Epidermal melanocyte (primary cell): Measurements from ENCODE around the gene TBC1D22A.
A peak's percentile ranks its signal among the peaks of the same experiment; 100 is the strongest.

Experiments used
- DNase-seq: peaks from one replicate; pipeline ENCODE4 v3.0.0; 2011; ENCODE audit warnings: low spot score; ENCODE audit not compliant: insufficient read length

Gene TBC1D22A

GRCh38 chr22:46857142-46857884 is 94.9 kb downstream of the TBC1D22A start:
- no peak for DNase-seq

GRCh38 chr22:46857885-46858143 is 95.4 kb downstream of the TBC1D22A start:
- DNase-seq, result no peak

DNA sequence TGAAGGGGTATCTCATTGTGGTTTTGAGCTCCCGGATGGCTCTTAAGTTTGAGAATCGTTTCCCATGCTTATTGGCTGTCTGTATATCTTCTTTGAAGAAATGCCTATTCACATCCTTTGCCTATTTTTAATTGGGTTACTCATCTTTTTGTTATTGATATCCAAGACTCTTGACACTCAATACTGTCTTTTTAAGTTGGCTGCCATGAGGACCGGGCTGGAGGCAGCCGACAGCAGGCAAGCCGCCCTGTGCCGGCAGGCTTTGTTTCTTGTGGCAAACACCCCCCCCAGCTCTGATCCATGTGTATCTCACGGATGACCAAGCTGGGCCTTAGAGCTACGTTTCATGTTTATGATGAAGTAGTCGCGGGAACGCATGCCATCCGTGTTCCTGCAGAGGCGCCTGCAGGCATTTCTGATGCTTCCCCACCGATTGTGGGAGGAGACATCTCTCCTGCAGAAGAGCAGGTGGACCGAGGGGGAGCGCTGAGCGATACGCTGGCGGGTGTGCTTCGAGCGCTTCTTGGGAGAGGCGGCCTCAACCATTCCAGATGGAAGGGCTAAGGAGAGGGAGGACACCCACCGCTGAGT is 95.8 kb downstream of the TBC1D22A start:
- no peak for DNase-seq

- no peak for DNase-seq
Observed at GRCh38 chr22:46860562-46860961, 98.1 kb downstream of the TBC1D22A start.

DNA sequence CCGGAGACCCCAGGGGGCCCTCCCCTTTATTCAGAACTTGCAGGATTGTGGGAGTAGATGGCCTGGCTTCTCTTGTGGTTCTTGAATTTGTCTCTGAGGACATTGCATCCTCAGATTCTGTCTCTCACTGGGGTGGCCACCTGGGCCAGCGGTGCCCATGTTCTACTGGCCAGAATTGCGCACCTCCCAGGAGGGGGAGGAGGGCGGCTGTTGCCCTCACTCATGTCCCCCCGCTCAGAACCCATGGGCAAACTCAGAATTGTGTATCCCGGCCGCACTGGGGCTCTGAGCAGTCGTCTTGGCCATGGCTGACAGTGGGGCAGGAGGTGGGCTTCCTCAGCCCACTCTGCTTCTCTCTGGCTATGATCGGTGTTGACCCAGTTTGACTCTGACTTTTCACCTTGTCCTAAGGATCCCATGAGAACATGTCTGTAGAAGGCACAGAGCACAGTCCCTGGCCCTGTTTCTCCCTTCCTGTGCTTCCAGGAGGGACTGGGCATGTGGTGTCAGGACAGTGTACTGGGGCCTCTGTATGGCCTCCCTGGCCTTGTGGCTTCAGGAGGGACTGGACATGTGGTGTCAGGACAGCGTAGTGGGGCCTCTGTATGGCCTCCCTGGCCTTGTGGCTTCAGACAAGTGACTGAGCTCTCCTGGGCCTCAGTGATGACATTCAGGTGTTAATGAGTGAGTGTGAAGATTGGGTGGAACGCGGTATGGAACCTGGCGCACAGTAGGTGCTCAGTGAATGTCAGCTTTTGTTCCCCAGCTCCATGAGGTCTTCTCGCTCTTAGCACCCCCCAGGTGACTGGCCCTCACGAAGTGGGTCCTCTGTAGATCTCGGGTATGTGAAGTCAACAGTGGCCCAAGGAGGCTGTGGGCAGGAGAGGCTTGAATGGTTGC is 99.3 kb downstream of the TBC1D22A start:
- DNase-seq, result no peak

DNA sequence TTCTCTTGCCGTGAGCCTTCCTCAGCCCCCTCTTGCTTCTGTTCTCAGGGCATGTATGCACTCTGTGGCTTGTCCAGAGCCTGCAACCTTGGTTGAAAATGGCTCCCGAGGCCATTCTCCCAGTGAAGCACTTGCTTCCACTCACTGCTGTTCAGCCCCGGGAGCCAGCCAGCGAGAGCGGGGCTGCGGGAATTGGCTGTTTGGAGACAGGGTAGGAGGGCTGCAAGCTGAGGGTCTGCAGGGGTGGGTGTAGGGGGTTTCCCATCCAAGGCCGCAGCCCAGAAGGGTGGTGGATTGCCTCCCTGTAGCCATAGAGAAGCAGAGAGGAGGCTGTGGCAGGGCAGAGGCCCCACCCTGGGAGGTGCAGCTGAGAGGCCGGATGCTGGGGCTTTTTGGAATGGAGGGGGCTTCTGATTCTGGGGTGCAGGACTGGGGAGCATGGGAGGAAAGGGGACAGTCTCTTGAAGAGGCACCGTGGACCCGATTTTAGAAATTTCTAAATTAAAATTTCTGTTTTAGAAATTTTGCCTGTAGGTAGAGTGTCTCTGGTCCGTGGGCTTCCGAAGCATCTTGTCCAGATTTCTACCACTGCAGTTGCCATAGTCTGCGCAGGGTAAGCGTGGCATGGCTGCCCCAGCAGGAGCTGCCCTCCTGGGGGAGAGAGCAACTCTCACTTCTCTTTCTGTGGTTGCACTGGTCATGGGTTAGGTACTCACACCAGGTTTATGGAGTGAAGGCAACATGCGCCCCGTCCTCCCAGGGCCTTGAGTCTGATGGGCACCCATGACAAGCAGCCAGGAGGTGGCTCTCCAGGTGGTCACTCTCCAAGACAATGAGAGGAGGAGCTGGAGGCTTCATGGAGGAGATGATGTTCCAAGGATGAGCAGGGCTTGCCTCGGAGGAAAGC is 100.2 kb downstream of the TBC1D22A start:
- no peak for DNase-seq

DNA sequence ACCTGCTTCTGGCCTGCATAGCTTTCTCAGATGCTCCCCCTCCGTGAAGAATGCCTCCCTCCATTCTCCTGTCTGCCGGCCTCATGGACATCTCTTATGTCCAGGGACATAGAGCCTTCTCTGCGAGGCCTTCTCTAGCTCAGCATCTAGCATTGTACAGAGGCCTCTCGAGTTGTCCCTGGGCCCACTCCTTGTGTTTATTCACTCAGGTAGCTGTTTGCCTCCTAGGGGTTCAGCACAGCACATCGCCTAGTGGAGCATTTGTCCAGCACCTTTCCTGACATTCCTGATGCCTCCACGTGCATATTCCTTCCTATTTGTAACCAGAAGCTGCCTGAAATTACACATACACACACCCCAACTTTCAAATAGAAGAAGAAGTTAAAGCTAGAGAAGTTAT is 101.3 kb downstream of the TBC1D22A start:
- DNase-seq, result no peak

DNA sequence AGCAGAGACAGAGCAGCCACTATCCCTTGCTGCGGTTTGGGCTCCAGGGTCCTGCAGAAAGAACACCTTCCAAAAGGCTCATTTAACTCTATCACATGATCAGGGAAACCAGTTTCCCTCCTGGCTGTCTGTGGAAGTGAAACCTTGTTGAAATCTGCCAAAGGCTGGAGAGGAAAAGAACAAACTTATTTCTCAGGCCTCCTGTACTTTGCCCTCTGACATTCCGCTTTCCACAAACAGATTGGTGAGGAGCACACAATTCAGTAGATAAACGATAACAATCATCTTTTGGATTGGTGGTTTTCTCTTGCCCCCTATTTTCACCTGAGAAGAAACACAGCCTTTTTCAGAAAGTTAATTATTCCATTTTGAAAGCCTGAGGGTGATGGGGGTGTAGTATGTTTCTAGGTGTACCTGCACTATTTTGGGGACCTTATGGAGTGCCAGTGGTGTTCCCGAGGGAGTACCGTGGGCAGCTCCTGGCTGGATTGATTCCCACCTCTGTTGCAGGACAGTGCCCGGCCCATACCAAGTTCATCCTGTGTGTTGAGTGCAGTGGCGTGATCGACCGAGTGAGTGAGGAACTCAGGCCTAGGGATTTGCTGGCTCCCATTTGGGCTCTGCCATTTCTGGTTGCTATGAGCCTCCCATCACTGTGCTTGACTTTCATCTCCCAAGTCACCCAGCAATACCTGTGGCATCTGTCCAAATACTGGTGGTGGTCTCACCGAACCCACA is 102.0 kb downstream of the TBC1D22A start:
- no peak for DNase-seq

DNA sequence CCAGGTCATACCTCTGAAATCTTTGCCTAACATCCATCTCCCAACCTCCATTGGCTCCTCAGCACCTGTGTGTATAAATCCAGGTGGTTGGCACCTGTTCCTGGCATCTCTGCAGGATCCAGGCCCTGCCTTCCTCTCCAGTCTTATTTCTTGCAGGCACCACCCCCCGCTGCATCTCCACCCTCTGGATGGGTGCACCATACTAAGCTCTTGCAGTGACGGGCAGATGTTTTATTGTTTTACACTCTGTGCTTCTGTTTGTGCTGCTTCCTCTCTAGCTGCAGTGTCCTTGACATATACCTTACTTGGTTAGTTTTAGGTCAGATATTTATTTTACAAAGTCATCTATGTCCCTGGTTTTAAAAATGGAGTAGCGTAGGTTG is 102.6 kb downstream of the TBC1D22A start:
- no peak for DNase-seq

DNA sequence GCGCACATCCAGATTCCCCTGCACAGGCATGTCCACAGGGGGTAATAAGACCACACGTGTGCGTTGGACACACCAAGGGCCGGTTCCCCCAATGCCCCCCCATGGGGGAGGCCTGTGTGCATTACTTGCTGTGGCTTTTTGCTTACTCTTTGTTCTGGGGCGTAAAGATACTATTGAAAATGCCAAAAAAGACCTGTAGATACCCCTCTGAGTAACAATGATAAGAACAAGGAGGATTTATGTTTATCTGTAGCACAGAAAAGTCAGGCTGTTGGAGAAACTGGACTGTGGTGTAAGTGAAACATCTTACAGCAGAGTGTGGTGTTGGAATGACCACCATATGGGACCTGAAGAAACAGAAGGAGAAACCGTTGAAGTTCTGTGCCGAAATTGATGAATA is 103.2 kb downstream of the TBC1D22A start:
- DNase-seq, result no peak

DNA sequence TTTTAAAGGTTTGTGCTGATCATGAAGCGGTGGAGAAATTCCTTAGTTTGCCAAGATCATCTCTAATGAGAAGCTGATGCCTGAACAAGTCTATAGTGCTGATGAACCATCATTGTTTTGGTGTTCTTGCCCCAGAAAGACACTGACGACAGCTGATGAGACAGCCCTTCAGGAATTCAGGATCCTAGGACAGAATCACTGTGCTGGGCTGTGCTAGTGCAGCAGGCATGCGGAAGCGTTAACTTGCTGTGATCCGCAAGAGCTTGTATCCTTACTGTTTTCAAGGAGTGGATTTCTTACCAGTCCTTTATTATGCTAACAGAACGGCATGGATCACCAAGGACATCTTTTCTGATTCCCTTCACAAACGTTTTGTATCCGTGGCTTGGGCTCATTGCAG is 104.1 kb downstream of the TBC1D22A start:
- peak; percentile 53 for DNase-seq

DNA sequence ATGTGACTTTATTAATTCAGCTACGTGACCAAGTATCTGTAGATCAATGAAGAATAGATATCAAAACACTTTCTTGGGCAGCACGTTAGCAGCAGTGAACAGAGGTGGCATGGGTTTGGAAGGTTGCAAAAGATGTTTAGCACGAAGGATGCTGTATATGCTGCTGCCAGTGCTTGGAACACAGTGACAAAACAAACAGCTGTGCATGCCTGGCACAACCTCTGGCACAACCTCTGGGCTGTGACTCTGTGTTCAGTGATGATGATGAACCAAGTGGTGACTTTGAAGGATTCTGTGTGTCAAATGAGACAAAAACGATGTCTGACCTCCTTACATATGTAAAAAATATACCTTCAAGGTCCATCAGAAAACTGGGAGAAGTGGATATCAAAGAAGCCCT is 104.7 kb downstream of the TBC1D22A start:
- DNase-seq, result no peak

DNA sequence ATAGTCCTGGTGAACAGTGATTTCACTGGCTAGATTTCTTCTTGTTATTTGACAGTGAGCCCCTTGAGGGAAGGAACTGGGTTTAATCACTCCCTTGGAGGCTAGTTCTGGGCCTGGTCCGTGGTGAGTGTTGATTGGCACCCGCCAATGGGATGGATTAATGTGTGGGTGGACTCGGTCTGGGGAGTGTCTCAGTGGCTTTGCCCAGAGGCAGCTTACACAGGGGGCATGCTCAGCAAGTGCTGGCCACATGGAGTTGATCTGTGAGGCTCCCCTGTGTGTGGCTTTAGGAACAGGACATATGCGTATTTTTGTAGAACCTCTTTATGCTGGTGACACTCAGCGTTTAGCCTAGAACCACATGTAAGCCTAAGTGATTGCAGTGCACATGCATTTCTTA is 106.9 kb downstream of the TBC1D22A start:
- no peak for DNase-seq

GRCh38 chr22:46869831-46870441 is 107.5 kb downstream of the TBC1D22A start:
- no peak for DNase-seq

- no peak for DNase-seq
Observed at GRCh38 chr22:46871826-46872225, 109.4 kb downstream of the TBC1D22A start.

- DNase-seq, result no peak
Observed at GRCh38 chr22:46875089-46875488, 112.6 kb downstream of the TBC1D22A start.

DNA sequence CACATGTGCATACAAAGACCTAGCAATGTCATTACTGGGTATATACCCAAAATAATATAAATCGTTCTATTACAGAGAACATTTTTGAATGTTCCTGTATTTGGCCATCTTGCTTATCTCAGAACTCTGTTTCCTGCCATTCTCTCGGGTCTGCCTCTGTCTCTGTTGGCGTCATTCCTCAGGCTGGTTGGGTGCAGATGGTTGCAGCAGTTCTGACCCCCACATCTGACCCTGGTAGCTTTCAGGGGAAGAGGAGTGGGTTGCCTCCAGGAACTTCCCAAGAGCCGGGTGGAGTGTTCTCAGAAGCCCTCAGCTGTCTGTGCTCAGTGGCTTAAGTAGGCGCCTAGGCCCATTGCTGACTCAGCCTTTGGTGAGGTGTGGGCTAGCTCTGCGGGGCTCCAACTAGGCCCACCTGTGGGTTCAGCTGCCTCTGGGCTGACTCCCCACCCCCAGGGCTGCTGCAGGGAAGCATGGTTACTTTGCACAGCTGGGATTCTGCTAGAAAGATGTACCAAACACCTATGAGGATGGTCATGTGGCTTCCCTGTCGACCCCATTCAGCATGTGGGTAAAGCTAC is 114.0 kb downstream of the TBC1D22A start:
- no peak for DNase-seq

GRCh38 chr22:46878191-46878948 is 115.9 kb downstream of the TBC1D22A start:
- DNase-seq, result no peak

GRCh38 chr22:46879083-46879482 is 116.6 kb downstream of the TBC1D22A start:
- no peak for DNase-seq
